HG03520 (cell line): ENCODE data around the gene EDAR.

ENCODE experiments used
- ATAC-seq: cut with Tn5 transposase; IDR thresholded peaks from one replicate; pipeline ENCODE4 v1.9.1; 2021; ENCODE audit warnings: mild to moderate bottlenecking, moderate library complexity; ENCODE audit not compliant: unreplicated experiment

Gene EDAR

DNA sequence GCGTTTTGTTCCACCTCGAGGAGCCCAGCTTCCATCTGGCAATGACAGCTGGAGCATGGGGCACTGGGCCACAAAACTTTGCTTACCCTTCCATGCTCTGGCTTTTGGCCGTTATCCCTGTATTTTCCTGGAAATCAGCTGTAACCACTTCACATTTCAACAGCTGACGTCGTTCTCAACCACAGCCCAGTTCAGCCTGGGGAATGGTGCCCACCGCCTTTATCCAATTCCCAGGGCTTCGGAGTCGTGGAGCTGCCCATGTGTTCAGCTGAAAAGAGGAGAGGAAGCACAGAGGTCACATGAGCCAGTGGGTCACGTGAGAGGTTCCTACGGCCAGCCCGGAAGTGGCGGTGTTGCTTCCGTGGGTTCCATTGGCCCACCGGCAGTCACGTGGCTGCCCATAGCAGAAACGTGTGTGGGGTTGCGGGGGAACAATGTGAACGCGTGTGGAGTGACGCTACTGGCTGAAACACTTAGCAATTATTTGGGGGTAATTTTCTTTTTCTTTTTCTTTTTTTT is 16.7 kb upstream of the EDAR start:
- no peak for ATAC-seq

GRCh38 chr2:109001201-109001600 is 12.2 kb upstream of the EDAR start:
- ATAC-seq = no peak

DNA sequence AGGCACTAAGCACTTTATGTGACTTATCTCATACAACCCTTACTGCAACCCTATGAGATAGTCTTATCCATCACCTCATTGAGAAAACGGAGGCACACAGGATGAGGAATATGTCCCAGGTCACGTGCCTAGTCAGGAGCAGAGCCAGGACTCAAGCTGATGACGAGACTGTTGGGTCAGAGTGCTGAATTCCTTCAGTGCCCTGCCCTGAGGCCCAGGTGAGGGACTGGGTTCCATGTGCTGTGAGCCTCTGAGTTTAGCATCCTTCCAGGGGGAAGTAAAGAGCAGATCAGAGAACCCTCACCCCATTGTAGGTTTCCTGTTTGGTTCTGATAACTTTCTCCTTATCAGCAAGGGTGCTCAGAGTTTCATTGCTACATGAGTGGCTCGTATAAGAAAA is 11.7 kb upstream of the EDAR start:
- ATAC-seq = no peak

GRCh38 chr2:108998911-108999310 is 9.9 kb upstream of the EDAR start:
- ATAC-seq = no peak

DNA sequence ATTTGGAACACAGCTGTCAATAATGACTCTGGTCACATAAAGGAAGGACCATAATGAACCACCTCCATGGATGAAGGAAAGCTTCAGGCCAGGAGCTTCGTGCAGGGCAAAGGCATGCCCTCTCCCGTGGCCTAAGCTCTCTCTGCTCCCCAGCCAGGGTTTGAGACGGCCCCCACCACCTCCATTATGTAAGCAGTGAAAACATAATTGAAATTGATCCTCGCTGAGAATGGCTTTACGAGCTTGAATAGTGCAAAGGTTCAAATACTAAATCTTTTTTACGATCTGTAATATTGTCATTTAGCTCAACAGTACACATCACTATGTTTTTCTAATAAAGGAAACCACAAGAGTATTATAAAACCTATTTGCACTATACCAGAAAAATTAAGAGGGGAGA is 5.2 kb upstream of the EDAR start:
- no peak for ATAC-seq

DNA sequence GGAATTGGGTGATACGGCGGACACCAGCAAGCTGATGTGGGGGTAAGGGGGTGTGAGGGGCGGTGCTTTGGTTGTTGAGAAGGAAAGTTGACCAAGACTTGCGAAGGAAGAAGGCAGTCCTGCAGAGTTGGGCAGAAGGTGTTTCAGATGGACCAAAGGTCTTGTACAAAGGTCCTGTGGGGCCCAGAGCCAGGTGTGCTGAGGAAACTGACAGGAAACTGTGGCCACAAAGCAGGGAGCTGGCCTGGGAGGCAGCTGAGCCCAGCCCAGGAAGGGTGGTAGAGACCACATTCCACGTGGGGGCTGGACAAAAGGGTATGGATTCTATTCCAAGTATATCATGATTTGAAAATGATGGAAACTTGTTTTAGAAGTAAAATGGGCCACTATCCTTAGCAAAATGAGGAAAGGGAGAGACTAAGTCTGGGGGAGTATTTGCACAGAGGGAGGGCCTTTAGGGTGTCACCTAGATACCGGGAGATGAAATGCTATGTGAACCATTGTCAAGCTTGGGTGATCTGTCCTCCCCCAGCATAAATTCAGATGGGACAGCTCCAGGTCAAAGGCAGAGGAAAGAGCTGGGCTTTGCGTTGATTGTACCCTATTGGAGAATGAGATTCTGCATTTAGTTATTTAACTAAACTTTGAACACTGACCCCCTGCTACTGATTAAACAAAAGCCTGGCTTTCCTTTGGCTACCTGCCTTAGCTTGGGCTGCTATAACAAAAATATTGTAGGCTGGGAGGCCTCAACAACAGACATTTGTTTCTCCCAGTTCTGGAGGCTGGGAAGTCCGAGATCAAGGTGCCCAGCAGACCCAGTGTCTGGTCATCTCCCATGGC is 4.3 kb upstream of the EDAR start:
- no peak for ATAC-seq

DNA sequence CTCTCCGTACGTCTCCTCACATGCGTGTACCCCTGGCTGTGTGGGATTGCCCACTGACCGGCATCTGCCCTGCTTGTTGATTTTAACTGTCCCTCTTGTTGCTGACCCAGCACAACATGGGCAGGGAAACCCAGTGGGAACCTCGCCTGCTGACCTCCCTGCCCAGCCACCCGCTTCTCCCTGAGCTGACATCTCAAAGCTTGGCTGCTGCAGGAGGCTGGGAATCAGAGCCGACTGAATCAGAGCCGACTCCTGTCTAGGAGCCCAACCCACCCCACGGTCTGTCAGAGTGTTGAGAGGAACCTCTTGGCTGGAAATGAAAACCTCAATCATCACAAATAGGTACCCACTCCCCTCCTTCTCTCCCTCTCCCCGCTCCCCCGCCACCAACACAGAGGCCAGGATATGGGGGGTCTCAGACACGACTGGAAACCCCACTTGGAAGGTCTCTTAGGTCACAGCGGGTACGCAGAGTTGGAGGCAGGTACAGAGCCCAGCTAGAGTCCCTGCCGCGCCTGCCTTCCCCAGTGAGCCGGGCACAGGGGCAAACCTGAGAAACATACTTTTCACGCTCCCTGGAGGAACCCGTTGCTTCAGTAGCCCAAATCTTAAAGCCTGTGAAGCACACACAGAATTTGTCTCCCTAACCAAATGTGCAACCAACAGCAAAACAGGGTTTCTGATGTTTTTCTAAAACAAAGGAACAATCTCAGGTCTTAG is 784 bp downstream of the EDAR start:
- no peak for ATAC-seq

- ATAC-seq = no peak
These were observed 2.0 kb downstream of the EDAR start for GRCh38 chr2:108986916-108987510.

- no peak for ATAC-seq
These were observed 5.4 kb downstream of the EDAR start for GRCh38 chr2:108983610-108984009.

DNA sequence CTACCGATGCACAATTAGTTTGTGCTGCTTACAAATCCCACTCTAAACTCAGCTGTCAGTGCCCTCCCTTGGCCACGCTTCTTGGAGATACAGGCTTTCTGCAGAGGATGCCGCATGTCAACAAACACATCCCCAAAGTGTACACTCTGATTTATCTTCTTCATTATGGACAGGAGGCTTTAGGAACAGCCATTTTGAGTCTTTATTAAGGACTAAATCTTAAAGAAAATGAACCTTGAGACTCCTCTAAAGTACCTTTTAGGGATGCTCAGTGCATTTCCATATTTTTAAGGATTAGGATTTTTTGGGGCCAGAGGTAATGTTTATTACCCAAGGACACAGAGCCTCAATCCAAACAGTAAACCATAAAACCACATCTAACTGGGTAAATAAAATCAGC is 6.0 kb downstream of the EDAR start:
- no peak for ATAC-seq

- ATAC-seq = no peak
These were observed 6.8 kb downstream of the EDAR start for GRCh38 chr2:108982259-108982679.

DNA sequence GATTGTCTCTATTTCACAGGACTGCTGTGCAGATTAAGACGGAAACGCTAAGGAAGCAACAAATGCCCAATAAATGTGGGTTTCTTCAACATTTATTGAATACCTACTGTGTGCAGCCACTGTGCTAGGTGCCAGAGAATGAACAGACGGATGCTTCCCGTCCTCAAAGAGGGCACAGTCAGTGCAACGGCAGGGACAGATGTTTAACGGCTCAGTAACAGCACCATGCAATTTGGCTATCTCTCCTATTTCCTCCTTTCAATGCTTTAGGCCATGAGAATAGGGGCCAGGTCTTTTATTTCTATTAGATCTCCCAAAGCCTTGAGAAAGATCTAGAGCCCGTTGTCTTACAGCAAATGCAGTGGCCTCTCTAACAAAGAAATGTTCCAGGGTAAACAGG is 7.2 kb downstream of the EDAR start:
- no peak for ATAC-seq

DNA sequence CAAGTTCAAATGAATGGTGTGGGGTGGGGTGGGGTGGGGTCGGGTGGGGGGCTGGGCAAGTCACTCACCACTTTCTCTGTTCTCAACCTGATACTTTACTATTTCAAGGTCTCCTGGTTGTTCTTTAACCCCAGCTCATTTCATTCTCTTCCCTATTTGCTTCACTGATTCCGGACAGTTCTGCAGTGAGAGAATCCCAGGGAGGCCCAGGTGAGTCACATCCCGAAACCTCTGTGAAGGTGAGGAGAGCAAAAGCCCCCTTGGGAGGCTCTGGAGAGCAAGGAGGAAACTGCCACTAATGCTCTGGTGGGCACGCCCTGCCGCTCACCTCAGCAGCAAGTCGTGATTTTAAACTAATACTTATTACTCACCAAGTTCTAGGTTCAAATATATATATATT is 8.9 kb downstream of the EDAR start:
- no peak for ATAC-seq

DNA sequence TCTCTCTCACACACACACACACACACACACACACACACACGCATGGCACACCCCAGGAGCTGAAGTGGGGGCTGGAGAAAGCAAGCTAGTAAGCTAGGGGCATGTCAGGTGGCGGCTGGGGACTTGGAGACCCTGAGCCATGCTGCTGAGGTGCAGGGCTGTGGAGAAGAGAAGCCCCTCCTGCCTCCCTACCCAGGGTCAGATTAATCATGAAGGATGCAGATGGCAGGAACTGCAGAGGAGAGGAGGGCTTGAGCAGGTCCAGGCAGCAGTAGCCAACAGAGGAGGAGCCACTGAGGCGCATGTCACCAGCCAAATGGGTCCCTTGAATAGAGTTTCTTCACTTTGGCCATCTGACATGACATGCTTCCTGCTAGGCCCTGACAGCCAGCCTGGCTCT is 9.6 kb downstream of the EDAR start:
- no peak for ATAC-seq

- ATAC-seq = no peak
These were observed 10.3 kb downstream of the EDAR start for GRCh38 chr2:108978709-108979111.

DNA sequence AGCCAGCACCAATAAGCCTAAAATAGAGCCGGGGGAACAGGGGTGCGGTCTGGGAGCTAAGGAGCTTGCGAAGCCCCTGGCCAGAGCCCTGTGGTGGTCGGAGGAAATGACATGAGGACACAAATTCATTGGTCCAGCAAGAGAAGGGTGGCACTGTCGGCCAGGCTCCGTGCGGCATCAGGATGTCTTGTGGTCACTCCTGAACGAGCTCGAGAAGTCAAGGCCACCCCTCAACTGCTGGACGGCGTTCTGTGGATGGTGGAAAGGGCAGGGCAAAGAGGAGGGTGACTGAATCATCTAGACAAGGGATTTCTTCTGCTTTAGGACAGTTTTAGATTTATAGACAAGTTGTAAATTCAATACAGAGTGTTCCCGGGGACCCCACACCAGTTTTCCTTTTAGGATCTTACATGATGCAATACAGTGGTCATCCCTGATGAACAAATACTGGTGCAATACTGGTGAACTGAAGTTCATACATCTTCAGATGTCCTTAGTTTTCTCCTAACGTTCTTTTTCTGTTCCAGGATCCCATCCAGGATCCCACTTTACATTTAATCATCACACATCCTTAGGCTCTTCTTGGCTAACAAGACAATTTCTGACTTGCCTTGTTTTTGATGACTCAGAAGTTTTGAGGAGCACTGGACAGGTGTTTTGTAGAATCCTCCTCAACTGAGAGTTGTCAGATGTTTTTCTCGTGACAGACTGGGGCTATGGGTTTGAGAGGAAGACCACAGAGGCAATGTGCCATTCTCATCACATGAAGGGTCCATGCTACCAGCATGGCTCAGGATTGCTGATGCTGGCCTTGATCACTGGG is 13.2 kb downstream of the EDAR start:
- no peak for ATAC-seq

DNA sequence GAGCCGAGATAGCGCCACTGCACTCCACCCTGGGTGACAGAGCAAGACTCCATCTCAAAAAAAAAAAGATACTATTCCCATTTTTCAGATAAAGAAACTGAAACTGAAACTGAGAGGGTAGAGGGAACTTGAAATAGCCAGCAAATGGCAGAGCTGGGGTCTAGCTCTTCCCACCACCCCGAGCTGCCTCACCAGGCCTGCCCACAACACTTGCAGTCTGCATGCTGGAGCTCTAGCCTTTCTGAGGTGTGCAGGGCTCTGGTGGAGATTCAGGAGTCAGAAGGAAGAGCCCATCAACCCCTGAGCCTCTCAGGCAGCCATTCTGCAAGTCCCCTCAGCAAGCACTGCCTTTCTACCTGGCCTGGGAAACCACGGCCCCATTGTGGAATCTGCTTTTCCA is 14.3 kb downstream of the EDAR start:
- no peak for ATAC-seq

DNA sequence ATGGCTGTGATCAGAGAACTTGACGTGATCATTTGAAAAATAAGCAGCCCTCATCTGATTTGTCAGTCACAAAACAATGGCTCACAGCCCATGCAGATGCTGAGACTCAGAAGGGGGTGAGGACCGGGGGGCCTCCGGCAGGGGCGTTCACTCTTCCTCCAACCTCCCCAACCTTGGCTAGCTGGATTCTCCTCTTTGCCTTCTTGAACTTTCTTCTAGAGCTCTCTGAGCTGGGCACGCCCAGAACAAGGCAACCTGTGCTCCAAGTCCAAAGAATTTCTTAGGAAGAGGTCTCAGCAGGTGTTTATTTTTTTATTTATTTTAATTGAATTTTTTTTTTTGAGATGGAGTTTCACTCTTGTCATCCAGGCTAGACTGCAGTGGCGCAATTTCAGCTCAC is 16.4 kb downstream of the EDAR start:
- no peak for ATAC-seq

DNA sequence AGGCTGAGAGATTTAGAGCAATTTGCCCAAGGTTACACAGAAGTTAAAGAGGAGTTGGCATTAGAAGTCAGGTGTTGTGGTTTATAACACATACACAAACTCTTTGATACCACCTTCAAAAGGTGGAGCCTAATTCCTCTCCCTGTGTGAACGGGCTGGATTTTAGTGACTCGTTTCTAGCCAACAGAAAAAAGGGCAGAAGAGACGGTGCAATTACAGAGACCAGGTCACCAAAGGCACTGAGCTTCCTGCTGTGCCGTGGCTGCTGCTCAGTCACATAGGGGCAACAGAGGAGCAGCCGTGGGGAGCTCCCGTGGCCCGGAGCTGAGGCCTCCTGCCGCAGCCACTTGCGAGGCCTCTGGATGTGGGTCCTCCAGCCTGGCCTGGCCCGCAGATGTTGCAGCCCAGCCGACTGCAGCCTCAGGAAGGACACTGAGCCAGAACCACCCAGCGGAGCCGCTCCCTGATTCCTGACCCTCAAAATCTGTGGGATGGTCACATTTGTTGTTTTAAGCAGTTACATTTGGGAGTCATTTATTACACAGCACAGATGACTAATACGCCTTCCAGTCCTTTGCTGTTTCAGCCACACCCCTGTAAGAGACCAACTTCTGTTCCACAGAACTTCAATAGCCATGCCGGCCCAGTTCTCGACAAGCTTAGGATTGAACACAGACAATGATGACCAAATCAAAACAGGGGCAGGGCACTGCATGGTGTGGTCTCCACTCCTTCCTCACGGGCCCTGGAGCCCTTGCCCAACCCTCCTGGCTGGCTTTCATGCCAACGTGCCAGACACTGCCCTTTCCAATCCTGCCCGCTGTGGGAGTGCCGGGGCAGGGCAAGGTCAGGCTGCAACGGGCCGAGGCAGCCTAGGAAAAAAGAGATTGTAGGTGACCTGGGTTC is 17.1 kb downstream of the EDAR start:
- ATAC-seq = no peak

DNA sequence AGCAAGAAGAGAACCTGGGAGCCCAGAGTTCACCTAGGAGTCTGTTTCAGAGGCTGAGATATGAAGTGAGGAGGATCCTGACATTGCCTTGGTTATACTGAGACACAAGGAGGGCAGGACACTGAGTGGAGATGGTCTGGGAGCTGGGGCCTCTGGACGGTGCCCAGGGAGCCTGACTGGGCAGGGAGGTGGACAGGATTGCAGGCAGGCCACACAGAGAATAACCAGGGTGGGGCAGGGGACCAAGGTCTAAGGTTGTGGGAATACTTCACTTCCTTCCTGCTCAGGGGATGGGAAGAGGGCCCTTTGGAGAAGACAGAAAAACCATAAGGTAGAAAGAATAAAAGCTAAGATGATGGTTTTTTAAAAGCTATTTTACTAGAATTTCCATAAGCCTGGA is 18.7 kb downstream of the EDAR start:
- ATAC-seq = no peak
